Measurements from ENCODE around the gene IFI16.

DNA sequence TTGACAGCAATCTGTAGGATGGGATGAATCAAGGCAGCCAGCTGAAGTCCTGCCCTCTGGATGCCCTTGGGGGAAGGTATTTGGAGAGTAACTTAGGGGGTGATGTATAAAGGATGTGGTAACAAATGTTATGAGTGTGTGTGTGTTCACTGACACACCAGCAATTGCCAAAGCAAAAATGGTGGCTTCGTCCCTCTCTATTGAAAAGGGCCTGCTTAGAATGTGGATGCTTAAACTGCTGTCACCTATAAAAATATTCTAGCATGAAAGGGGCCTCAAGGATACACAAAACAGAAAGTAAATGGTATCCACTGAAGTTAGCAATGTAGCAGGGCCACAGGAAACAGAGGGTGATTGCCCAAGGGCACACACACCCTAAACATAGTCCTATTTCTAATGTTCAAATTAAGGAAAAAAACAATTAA, 81.9 kb downstream of the IFI16 start:
- TF ChIP-seq RAD21 (conservative IDR thresholded peaks at IDR 0.05 in 1 of 2, IDR thresholded peaks at IDR 0.05 in 1 of 2) (no peak), MYC (IDR thresholded peaks at IDR 0.05; ENCODE audit: borderline replicate concordance, low read length) (no peak), HMGXB4 (CRISPR knock-in tag; IDR thresholded peaks at IDR 0.05; ENCODE audit: borderline replicate concordance) (no peak), REST (IDR thresholded peaks at IDR 0.05) (no peak), CTCF (IDR thresholded peaks at IDR 0.05) (no peak), EP300 (IDR thresholded peaks at IDR 0.05) (no peak), POLR2A (IDR thresholded peaks at IDR 0.05; ENCODE audit: low read length) (no peak), NFE2L2 (conservative IDR thresholded peaks at IDR 0.05; ENCODE audit: low read length) (no peak), CEBPB (IDR thresholded peaks at IDR 0.05) (no peak), RNF2 (IDR thresholded peaks at IDR 0.05; ENCODE audit: borderline replicate concordance, low read depth) (no peak), JUNB (IDR thresholded peaks at IDR 0.05) (no peak), HEYL (CRISPR knock-in tag; IDR thresholded peaks at IDR 0.05) (no peak), MAZ (IDR thresholded peaks at IDR 0.05; ENCODE audit: borderline replicate concordance, low read depth, low read length) (no peak), EHMT2 (IDR thresholded peaks at IDR 0.05; ENCODE audit: low read depth) (no peak)
